ENCODE data around the gene KLK13.

The KLK13 gene, protein sequence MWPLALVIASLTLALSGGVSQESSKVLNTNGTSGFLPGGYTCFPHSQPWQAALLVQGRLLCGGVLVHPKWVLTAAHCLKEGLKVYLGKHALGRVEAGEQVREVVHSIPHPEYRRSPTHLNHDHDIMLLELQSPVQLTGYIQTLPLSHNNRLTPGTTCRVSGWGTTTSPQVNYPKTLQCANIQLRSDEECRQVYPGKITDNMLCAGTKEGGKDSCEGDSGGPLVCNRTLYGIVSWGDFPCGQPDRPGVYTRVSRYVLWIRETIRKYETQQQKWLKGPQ

DNA sequence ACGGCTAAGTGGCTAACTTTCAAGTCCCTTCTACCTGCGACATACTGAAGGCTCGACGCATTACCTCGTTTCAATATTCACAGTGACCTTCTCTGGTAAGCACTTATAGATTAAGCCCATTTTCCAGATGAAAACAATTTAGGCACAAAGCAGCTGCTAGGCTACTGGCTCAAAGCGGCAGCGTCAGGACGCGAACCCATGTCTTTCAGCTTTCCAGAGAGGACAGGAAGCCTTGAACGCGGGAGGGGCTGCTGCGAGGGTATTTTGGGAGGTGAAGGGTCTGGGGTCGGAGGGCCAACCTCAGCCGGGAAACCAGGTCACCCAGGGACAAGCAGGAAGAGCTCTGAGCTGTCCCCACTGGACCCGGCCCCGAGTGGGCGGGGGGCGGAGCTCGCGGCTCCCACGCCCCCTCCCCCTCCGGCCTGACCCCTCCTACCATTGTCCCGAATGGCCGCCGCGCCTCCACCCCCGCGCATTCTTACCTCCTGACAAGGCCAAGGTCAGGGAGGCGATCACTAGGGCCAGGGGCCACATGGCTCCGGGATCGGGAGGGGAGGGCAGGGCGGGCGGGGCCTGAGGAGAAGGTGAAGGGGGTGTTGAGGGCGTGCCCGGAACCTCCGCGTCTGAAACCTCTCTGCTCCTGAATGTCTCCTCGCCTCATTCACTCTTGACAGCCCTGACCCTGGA lies at the start of gene KLK13:
TSS of gene KLK13 (minus strand) at position 559 of the 687 bp plus-strand sequence. CDS start at position 534, 25 bp downstream.
- FAIRE-seq: no peak
- DNase-seq (ENCODE audit: extremely low spot score, insufficient read length, low read depth): no peak

DNA sequence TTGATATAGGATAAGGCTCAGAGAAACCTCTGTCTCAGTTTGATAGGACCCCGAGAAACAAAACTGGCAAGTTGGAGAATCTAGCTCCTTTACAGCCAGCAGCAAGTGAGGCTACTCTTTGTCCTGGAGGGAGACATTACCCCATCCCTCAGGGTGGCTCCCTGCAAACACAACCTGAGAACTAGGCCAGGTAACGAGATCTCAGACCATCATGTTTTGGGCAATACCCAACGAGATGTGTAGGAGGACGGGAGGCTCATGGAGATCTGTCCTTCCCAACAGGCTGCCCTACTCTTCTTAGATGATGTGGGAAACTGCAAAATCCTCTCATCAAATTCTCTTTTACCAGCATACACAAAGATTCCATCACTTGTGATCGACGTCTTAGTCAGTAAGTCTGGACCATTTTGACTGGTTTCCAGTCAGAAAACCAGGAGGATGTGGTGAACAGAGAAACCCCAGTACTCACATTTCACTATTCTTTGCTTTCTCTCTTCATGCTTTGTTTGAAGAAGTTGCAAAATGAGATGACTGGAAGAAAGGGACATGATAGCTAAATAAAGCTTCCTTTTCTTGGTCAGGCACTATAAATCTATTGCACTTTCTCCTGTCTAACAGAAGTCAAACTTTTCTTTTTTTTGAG lies 49.3 kb upstream of the KLK13 start:
- no peak for FAIRE-seq
- no peak for DNase-seq (ENCODE audit: extremely low spot score, insufficient read length, low read depth)

DNA sequence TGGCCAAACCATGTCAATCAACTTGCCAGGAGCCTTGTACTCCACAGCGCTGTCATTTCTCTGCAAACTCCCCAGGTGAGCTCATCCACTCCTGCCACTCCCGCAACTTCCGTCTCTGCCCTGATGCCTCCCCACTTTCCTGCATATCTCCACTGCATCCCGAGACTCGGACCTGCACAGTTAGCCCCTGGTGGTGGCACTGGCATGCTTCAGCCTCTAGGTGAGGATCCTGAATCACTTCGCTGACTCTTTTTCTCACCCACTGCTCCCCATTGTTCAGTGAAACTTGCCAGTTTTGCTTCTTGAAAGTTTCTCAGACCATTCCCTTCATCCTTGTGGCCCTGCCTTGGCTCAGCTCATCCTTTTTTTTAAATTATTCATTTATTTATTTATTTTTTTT lies 46.7 kb upstream of the KLK13 start:
- DNase-seq (ENCODE audit: extremely low spot score, insufficient read length, low read depth): no peak
- FAIRE-seq: no peak

DNA sequence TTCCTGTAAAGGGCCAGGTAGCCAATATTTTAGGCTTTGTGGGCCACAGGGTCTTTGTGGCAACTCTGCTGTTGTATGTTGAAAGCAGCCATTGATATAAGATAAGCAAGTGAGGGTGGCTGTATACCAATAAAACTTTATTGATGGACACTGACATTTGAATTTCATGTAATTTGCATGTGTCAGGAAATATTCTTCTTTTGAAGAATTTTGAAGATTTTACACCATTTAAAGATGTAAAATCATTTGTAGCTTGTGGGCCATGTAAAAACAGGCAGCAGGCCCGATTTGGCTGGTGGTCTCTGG lies 45.7 kb upstream of the KLK13 start:
- DNase-seq (ENCODE audit: extremely low spot score, insufficient read length, low read depth): no peak
- FAIRE-seq: no peak

DNA sequence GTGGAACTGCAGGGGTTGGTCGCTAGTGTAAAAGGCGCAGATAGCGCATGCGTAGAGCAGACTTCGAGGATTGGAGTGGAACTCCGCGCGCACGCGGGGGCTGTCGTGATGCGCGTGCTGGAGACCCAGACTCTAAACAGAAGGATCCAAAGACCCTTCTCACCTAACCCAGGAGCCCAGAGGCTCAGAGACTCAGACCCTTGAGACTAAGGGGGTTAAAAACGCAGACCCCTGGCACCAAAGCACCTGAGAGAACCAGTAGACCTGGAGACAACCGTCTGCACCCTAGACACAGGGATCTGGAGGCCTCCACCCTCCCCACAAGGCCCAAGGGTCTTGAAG lies 43.9 kb upstream of the KLK13 start:
- FAIRE-seq: no peak
- DNase-seq (ENCODE audit: extremely low spot score, insufficient read length, low read depth): no peak

DNA sequence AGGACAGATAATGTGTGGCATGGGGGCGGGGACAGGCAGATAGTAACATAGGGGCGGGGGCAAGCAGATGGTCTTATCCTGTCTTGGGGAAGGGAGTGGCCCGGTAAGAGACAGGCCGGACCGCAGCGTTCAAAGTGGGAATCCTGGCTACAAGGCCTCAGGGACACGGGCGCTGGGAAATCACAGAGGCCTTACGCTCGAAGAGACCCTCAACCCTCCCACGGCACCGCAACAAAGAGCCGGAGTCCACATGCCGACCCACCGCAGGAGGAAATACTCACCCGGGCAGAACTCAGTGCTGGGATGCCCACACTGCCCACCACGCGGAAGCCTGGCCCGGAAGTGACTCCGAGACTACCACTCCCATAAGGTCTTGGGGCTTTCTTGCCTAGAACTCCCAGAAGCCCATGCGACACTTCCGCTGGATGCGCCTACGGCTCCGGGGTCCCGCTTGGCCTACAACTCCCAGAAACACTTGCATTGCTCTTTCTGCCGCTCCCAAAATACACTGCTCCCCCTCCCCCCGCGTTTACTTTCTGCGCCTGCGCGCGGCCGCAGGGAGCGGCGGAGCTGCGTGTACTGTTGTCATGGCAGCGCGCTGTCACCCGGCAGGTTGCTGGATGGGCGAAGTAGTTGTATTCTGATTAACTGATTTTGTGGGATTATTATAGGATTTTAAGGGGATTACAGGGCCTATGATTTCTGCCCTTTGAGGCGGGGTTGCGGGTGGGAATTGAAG lies 43.3 kb upstream of the KLK13 start, which contains the start of gene CTU1:
TSS of gene CTU1 (minus strand) at position 344 of the 739 bp plus-strand sequence. CDS start 3,840 bp downstream, outside the sequence.
- FAIRE-seq: peak; percentile 100
- peak; percentile 92 for DNase-seq (ENCODE audit: extremely low spot score, insufficient read length, low read depth)

DNA sequence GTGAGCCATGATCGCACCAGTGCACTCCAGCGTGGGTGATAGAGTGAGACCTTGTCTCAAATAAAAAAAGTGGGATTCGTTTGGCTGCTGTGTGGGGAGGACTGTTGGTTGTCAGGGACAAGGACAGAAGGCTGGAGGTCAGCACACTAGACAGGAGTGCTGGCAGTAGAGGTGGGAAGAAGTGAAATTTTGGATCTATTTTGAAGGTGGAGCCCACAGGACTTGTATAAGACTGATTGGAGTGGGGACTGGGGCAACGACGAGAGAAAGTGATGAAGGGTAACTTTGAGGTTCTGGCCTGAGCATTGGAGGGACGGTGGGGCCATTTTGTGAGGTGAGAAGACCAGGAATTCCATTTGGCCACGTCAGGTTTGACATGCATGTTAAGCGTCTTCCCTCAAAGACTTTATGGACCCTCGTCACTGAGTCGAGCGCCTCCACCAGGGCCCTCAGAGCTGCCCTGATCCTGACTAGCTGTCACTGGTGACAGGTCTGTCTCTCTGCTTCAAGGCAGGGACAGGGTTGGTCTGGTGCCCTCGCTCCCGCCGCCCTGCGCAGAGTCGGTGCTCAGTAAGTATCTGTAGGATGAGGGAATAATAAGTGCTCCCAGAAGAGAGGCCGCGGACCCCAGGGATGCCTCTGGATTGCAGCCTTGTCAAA lies 42.6 kb upstream of the KLK13 start:
- DNase-seq (ENCODE audit: extremely low spot score, insufficient read length, low read depth) (no peak), FAIRE-seq (peak; percentile 24)

DNA sequence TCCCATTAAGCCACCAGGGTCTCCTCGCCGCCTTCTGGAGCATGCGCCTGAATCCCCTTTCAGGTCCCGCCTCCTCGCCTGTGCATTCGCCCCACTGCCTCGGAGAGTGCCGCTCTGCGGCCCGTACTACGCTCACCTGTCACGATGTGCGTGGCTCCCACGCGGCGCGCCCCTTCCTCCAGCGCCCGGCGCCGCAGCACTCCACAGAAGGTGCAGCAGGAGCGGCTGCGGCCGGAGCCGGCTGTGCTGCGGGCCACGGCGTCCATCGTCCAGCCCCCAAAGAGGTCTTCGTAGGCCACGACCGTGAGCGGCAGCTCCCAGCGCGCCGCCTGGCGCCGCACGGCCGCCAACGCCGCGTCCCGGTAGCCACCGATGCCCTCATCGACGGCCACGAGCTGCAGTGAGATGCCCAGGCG lies 39.0 kb upstream of the KLK13 start:
- no peak for FAIRE-seq
- no peak for DNase-seq (ENCODE audit: extremely low spot score, insufficient read length, low read depth)

DNA sequence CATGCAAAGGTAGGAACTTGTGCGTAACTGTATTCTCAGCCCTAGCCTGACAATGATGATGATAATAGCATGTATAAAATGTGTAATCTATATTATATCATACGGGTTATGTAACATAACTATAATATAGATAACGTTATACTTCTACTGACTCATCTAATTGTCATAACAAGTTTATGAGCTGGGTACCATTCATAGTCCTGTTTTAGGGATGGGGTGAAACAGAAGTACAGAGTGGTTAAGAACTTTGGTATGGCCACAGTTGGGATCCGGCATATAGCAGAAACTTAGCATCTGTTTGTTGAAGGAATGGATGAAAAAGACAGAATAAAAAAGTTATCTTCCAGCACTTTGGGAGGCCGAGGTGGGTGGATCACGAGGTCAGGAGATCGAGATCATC lies 38.1 kb upstream of the KLK13 start:
- DNase-seq (ENCODE audit: extremely low spot score, insufficient read length, low read depth) (no peak), FAIRE-seq (no peak)

DNA sequence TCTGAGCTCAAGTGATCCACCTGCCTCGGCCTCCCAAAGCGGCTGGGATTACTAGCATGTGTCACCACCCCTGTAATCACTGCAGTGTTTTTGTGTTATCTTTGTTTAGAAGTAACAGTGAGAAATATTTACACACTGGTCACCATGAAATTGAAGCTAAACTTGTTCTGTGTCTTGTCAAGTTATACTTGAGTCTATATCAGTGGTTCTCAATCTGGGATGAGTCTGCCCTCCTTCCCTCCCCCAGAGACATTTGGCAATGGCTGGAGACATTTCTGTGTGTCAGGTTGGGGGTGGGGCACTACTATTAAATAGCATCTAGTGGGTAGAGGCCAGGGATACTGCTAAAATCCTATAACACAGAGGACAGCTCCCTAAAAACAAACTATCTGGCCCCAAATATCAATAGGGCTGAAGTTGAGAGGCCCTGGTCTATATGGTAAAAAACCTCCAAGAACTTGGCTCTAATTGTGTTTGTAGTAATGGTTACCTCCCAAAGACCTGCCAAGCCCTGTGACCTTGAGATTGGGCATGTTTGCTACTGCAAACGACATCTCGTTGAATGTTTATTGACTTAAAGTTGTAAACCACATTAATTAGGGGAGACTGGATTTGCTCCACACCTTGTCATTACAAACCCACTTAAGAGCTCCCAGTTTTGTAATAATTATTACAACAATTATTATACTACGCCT lies 36.4 kb upstream of the KLK13 start:
- DNase-seq (ENCODE audit: extremely low spot score, insufficient read length, low read depth) (no peak), FAIRE-seq (no peak)

DNA sequence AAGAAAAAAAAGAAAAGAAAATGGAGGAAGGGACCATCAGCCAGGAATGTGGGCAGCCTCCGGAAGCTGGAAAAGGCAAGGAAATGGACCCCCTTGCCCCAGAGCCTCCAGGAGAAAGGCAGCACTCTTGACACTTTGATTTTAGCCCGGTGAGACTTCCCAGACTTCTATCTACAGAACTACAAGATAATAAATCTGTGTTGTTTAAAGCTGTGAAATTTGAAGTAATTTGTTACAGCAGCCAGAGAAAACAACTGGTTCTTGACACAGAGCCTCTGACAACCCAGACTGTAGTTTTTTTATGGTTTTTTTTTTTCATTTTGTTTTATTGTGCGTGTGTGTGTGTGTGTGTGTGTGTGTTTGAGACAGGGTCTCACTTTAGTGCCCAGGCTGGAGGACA lies 35.7 kb upstream of the KLK13 start:
- no peak for FAIRE-seq
- no peak for DNase-seq (ENCODE audit: extremely low spot score, insufficient read length, low read depth)

DNA sequence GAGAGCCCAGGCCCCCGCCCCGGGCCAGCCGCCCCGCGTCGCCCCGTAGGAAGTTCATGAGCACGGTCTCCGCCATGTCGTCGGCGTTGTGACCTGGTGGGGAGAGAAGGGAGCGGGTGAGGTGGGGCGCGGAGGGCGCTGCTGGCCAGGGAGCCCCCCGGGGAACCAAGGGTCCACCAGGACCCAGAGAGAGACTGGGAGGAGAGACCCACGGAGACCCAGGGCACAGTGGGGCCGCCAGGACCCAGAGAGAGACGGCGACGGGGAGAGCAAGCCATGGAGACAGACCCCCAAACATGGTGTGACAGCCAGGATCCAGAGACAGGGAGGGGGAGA lies 34.1 kb upstream of the KLK13 start:
- FAIRE-seq: no peak
- no peak for DNase-seq (ENCODE audit: extremely low spot score, insufficient read length, low read depth)

DNA sequence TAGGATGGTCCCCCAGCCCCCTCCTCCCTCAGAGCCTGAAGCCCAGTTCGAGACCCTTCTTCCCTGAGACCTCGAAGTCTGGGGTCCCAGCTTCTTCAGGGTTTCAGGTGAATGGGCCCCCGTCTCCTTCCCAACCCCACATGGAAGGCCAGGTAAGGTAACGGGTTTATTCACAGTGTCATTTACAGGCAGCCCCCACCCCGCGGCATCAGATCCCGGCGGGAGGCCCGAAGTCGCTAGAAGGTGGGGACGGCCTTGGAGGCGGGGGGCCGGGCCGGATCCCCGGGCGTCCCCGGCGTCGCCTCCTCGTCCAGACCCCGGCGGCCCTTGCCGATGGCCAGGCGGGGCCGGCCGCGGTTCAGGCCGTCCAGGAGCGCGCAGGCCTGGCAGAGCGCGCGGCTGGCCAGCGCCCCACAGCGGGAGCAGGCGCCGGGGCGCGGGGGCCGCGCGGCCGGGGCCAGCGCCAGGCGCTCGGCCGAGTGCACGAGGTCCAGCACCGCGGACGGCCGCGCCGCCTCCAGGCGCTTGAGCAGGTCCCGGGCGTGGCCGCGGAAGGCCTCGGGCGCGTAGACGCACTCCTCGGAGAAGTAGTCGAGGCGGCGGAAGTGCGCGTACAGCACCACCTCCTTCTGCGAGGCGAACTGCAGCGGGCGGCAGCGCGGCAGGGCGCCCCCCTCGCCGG lies 33.6 kb upstream of the KLK13 start:
- DNase-seq (ENCODE audit: extremely low spot score, insufficient read length, low read depth) (no peak), FAIRE-seq (no peak)

DNA sequence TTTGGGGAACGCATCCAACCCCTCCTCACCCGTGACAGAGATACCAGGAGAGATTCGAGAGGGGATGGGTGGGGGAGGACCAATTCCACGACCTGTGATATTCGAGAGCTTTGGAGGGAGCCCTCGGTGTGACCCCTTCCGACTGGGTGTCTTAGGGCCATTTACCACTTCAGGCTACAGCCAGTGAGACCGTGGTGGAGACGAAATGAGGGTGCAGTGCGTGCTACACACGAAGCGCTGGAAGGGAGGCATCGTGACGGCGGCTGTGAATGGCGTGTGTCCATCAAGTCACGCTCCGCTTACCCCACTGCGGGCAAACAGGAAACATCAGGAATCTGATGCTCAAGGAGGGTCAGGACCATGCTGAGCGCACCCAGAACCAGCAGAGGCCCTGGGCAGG lies 32.9 kb upstream of the KLK13 start:
- no peak for DNase-seq (ENCODE audit: extremely low spot score, insufficient read length, low read depth)
- FAIRE-seq: no peak

DNA sequence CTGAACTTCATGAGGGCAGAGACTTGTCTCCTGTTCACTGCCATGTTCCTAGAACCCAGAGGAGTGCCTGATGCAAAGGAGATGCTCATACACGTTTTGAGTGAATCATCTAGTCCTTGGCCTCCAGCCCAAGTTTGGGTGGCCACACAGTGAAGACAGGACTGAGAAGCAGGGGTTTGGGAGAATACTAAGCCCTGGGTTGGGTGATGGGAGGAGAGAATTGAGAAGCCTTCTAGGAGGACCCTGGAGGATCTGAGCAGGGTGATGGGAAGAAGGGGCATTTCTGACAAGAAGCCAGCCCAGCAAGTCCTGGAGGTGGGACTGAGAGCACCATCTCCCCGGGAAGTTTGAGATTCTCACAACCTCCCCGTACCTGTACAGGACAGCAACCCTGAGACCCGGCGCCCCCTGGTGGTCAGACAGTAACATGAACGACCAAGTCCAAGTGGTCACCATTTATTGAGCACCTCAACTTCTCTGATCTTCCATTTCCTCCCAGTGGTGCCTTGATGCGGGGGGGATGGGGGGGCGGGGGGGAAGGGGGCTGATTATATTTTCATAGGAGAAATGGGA lies 32.4 kb upstream of the KLK13 start:
- peak; percentile 82 for FAIRE-seq
- DNase-seq (ENCODE audit: extremely low spot score, insufficient read length, low read depth): peak; percentile 58

DNA sequence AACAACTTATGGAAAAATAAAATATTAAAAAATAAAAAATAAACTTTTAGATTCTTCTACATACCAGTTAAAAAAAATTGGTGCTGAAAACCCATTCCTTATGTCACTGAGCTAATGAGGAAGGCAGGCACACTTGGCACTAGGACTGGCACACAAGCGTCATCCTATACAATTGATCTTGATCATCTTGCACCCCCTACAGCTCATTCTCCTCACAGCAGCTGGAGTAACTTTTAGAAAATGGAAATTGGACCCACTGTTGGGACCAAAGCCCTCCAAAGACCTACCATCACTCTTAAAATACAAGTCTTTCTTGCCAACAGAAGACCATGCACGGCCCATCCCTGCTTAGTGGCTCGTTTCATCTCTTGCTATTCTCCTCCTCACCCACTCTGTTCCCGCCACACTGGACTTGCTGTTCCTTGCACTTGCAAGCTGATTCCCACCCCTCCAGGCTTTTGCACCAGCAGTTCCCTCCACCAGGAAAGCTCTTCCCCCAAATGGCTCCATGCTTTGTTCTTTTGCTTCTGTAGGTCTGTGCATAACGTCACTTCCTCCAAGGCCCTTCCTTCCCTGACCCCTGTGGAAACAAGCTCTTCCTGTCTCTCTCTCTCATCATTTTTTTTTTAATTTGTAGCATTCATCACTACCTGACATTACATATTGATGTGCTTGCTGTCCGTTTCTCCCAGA lies 31.7 kb upstream of the KLK13 start:
- DNase-seq (ENCODE audit: extremely low spot score, insufficient read length, low read depth) (no peak), FAIRE-seq (no peak)

DNA sequence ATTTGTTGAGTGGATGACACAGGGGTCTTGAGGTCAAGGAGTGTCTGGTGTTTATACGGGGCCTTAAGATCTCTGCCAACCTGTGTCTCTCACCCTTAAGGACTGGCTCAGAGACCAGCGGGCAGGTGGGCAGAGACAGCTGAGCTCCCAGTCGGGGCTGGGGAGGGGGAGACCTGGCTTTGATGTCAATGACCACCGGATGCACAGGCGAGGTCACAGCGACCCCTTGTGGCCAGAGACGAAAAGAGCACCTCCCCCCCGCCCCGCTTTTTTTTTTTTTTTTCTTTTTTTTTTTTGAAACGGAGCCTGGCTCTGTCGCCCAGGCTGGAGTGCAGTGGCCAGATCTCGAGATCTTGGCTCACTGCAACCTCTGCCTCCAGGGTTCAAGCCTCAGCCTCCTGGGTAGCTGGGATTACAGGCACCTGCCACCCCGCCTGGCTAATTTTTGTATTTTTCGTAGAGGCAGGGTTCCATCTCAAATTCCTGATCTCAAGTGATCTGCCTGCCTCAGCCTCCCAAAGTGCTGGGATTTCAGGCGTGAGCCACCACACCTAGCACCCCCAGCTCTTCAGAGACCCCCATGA lies 29.9 kb upstream of the KLK13 start:
- FAIRE-seq (no peak), DNase-seq (ENCODE audit: extremely low spot score, insufficient read length, low read depth) (no peak)
